Subcutaneous adipose tissue (tissue), 4 donors: ENCODE data around the gene PARVB. TPM values are rescaled to one million over a fixed set of nuclear protein-coding genes. Genes with fewer than 3 reads are reported as not detected.

ENCODE experiments used
- total RNA-seq, 4 donors: library from RNA; depleted of rRNA; stranded (reverse); fragments of >200 nt; gene quantifications; one replicate each; pipeline ENCODE4 v1.1.0, GENCODE V29; 2016
- TF ChIP-seq, protein P1 (sequence below): fragments of 450-650 bp; IDR thresholded peaks from one replicate; pipeline ENCODE4 v1.5.1; 2016; ENCODE audit warnings: low read depth, mild to moderate bottlenecking, control low read depth, antibody characterized with exemption, moderate library complexity

PARVB gene
- total RNA-seq, 4 donors from 2014 or later, result 47.8 to 175 (median 52.8) TPM

GRCh38 chr22:44075670-44076069 is 51.6 kb downstream of the PARVB start:
- TF ChIP-seq, protein P1, sequence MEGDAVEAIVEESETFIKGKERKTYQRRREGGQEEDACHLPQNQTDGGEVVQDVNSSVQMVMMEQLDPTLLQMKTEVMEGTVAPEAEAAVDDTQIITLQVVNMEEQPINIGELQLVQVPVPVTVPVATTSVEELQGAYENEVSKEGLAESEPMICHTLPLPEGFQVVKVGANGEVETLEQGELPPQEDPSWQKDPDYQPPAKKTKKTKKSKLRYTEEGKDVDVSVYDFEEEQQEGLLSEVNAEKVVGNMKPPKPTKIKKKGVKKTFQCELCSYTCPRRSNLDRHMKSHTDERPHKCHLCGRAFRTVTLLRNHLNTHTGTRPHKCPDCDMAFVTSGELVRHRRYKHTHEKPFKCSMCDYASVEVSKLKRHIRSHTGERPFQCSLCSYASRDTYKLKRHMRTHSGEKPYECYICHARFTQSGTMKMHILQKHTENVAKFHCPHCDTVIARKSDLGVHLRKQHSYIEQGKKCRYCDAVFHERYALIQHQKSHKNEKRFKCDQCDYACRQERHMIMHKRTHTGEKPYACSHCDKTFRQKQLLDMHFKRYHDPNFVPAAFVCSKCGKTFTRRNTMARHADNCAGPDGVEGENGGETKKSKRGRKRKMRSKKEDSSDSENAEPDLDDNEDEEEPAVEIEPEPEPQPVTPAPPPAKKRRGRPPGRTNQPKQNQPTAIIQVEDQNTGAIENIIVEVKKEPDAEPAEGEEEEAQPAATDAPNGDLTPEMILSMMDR, result no peak

DNA sequence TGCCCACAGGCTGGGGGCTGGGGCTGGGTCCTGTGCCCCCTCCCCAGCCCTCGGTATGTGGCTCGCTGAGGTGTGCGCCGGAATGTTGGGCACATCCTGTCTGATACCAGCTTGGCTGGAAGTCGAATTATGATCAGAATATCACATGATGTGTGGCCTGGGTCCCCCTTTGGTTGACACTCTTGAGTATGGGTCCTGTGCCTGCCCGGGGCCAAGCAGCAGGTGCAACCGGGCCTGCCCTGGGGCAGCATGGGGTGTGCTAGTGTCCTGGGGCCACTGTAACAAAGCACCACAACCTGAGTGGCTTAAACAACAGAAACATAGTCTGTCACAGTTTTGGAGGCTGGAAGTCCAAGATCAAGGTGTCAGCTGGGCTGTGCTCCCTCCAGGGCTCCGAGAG is 52.7 kb downstream of the PARVB start:
- TF ChIP-seq, protein P1, result no peak

DNA sequence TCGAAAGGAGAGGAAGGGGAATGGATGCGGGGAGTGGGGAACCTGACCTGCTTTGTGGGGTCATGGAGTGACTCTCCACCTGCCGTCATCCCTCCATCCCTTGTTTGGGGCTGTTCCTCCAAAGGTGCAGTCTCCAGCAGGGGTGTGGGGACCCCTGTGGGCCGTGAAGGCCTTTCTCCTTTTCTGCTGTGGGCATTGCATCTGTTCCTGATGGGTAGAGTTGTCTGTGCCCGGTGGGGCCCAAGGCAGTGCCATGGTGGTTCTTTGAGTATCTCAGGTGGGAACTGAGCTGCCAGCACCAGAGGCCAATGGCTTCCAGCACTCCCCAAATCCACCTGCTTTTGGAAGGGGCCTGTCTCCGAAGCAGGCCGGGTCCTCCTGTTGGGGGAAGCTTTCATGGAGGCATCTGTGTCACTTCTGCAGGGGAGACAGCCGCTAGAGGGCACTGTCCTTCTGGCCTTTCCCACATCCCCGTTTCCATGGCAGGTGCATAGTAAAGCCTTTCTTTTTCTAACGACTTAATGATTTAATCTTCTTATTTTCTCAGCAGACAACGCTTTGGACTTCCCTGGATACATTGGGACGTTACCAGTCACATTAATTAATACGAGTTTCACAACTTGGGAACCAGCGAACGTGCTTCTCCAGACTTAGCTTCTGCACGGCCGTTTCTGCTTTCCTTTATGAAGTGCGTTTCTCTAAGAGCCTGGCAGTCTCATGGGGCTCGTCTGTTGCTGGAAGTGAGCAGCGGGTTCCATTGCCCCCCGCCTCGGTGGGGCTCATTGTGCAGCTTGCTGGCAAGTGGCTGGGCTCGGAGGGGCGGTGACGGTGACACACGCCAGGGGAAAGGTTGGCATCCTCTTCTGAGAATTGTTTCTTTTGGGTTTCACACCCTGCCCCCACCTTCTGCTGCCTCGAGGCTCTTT is 57.1 kb downstream of the PARVB start:
- TF ChIP-seq, protein P1, result no peak

- TF ChIP-seq, protein P1, result no peak
Measured at GRCh38 chr22:44082801-44083200, 58.7 kb downstream of the PARVB start.

DNA sequence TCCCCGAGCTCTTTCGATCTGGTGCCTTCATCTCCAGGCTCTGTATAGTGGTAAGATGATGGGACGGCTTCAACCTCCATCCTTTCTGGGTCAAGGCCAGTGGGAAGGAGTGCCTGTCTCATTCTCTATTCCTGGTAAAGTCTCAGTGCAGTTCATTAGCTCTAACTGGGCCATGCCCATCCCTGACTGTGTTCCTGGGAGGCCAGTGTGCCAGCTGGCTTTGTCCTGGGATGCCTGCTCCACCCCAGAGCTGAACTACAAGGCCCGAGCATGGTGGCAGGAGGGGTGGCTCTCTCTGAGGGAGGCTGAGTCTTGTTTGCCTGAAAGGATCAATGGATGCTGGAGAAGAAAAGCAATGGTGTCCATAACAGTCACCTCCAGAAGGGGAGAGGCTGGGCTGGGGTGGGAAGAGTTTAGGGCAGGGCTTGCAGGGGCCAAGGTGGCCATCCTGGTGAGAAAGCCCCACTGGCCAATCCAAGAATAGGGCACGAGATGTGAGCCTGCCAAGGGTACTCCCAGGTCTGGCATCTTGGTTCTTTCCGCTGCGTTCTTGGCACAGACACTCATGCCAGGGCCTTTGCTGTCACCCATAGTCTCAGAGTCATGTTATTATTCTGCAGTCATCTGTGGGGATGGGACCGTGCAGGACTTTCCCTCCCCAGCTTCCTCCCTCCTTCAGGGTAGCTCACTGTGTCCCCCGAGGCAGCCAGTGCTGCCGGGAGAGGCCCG is 60.1 kb downstream of the PARVB start:
- TF ChIP-seq, protein P1, result no peak

DNA sequence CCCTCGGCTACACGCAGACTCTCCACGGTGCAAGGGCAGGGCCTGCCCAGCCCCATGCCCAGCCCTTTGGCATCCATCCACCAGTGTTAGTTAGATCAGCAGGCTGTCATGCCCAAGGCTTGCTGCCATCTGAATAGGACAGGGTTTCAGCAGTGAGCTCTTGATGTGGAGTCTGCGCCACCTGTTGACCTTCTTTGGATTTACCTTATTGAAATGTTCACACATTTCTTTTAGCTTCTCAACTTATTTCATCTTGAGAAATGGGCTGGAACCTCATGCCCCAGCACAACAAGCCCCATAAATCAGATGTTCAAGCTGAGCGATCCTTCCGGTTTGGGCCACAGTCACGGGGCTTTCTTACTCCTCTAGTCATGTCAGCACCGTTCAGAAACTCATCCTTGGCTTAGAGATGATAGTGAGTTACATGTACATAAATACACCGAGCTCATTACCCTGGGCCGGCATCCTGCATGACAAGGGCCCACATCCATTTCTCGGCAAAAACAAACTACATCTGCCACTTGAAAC is 61.7 kb downstream of the PARVB start:
- TF ChIP-seq, protein P1, result no peak
